ENCODE data around the gene C6orf120. TPM values are rescaled to one million over a fixed set of nuclear protein-coding genes. Genes with fewer than 3 reads are reported as not detected.
A peak's percentile ranks its signal among the peaks of the same experiment; 100 is the strongest.

Gene C6orf120
- total and polyA plus RNA-seq, 9 of the 15 experiments (the other 6 are each of a cell fraction or from before 2014, with no cell fraction given), result 7.7 to 44.9 (median 34.8) TPM

DNA sequence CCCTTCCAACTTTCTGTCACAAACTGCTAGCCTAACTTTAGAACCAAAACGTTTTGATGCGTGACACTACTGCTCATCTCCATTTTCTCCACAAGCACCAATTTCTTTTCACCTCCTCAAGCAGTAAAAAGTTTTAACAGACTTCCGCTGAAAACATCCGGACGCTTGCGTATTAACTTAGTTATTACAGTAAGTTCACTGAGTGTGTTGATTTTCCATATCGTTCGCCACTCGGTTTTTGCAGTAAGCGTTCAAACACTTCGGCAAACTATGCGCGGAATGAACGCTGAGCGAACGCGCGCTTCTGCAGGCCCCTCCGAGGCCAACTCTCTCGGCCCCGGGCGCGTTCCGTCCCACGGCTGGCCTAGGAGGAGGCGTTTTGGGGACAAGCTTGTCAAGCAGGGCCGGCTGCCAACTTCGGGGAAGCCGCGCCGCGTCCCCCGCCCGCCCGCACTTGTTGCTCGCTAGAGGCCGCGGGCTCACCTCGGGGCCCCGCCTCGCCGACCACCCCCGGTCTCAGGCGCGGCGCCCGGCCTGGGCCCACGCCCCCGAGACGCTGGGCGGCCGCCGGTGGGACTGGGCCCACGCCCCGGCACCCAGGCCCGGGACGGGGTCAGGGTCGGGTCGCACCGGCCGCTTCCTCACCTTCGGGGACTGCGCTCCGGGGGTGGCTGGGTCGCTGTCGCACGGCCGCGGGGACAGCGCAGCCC, 21.4 kb downstream of the C6orf120 start (continued):
- TF ChIP-seq, protein P1, sequence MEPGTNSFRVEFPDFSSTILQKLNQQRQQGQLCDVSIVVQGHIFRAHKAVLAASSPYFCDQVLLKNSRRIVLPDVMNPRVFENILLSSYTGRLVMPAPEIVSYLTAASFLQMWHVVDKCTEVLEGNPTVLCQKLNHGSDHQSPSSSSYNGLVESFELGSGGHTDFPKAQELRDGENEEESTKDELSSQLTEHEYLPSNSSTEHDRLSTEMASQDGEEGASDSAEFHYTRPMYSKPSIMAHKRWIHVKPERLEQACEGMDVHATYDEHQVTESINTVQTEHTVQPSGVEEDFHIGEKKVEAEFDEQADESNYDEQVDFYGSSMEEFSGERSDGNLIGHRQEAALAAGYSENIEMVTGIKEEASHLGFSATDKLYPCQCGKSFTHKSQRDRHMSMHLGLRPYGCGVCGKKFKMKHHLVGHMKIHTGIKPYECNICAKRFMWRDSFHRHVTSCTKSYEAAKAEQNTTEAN (CRISPR knock-in tag; IDR thresholded peaks at IDR 0.05), result no peak
- TF ChIP-seq ZNF280A (IDR thresholded peaks at IDR 0.05; ENCODE audit: low read depth, partially characterized antibody) (no peak), C11orf30 (IDR thresholded peaks at IDR 0.05; ENCODE audit: low read depth) (no peak), CBX1 (IDR thresholded peaks at IDR 0.05; ENCODE audit: low read depth) (0 out of 2 replicates have a peak, but pooled peaks have one; percentile 49), TBL1XR1 (IDR thresholded peaks at IDR 0.05; ENCODE audit: low read length in 2 of 2) (0 out of 4 replicates have a peak, but pooled peaks of 1 of the 2 experiments have one; percentile 3), ZEB2 (IDR thresholded peaks at IDR 0.05) (no peak; the same call in 1 of the 2 replicates), ZNF217 (CRISPR knock-in tag; IDR thresholded peaks at IDR 0.05) (no peak), ZNF311 (CRISPR knock-in tag; IDR thresholded peaks at IDR 0.05) (no peak), SMARCA5 (IDR thresholded peaks at IDR 0.05) (no peak), ZNF76 (CRISPR knock-in tag; IDR thresholded peaks at IDR 0.05; ENCODE audit: borderline replicate concordance) (no peak), ZNF124 (CRISPR knock-in tag; IDR thresholded peaks at IDR 0.05) (no peak), RNF2 (IDR thresholded peaks at IDR 0.05) (no peak), ZKSCAN1 (IDR thresholded peaks at IDR 0.05; ENCODE audit: low read depth, low read length) (no peak), MAFG (tag; conservative IDR thresholded peaks at IDR 0.05) (no peak), ZC3H4 (CRISPR knock-in tag; IDR thresholded peaks at IDR 0.05; ENCODE audit: borderline replicate concordance) (no peak), FOS (IDR thresholded peaks at IDR 0.05; ENCODE audit: extremely low read depth, insufficient read length) (no peak), HMG20A (CRISPR knock-in tag; conservative IDR thresholded peaks at IDR 0.05) (0 out of 2 replicates have a peak, but pooled peaks have one; percentile 35), RBM34 (IDR thresholded peaks at IDR 0.05; ENCODE audit: borderline replicate concordance, insufficient read depth, low read length) (no peak), CBFB (CRISPR knock-in tag; IDR thresholded peaks at IDR 0.05) (no peak), POLR2G (IDR thresholded peaks at IDR 0.05; ENCODE audit: low read depth, low read length) (0 out of 2 replicates have a peak, but pooled peaks have one; percentile 43), MIER1 (IDR thresholded peaks at IDR 0.05; ENCODE audit: low read depth) (peak; percentile 64)
- TF ChIP-seq, protein P2, sequence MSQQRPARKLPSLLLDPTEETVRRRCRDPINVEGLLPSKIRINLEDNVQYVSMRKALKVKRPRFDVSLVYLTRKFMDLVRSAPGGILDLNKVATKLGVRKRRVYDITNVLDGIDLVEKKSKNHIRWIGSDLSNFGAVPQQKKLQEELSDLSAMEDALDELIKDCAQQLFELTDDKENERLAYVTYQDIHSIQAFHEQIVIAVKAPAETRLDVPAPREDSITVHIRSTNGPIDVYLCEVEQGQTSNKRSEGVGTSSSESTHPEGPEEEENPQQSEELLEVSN (IDR thresholded peaks at IDR 0.05; ENCODE audit: borderline replicate concordance in 1 of 2, extremely low read depth in 1 of 2, insufficient read depth in 1 of 2, insufficient read length in 1 of 2, low read depth in 1 of 2, low read length in 1 of 2, poor library complexity in 1 of 2, severe bottlenecking in 1 of 2), result peak in 1 of 2 experiments; percentile 24
- TF ChIP-seq, protein P3, sequence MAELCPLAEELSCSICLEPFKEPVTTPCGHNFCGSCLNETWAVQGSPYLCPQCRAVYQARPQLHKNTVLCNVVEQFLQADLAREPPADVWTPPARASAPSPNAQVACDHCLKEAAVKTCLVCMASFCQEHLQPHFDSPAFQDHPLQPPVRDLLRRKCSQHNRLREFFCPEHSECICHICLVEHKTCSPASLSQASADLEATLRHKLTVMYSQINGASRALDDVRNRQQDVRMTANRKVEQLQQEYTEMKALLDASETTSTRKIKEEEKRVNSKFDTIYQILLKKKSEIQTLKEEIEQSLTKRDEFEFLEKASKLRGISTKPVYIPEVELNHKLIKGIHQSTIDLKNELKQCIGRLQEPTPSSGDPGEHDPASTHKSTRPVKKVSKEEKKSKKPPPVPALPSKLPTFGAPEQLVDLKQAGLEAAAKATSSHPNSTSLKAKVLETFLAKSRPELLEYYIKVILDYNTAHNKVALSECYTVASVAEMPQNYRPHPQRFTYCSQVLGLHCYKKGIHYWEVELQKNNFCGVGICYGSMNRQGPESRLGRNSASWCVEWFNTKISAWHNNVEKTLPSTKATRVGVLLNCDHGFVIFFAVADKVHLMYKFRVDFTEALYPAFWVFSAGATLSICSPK (IDR thresholded peaks at IDR 0.05; ENCODE audit: borderline replicate concordance), result no peak

All from K562 (cell line).